GM12891 (cell line): ENCODE results near the gene SH3BGRL2.
"Not testable (repeated sequence)": the region's sequence is repeated elsewhere in the genome, so short reads cannot be mapped to it uniquely, and the experiment has no call there.

ENCODE experiments used
- DNase-seq: peaks from one replicate; pipeline ENCODE4 v3.0.0; 2011; ENCODE audit warnings: low spot score; ENCODE audit not compliant: insufficient read length
- FAIRE-seq: peaks from 2 replicates; lab custom pipeline; 2011; peaks lifted over from hg19 to GRCh38; lab: Jason Lieb, UNC
- PAX5 ChIP-seq: IDR thresholded peaks from 2 replicates; pipeline ENCODE4 v1.6.1; 2011; ENCODE audit warnings: low read length, moderate library complexity, mild to moderate bottlenecking; ENCODE audit not compliant: insufficient read depth, severe bottlenecking
- POLR2A ChIP-seq: IDR thresholded peaks from 2 replicates; pipeline ENCODE4 v1.6.1; 2011; ENCODE audit warnings: low read depth, low read length, control low read depth
- POLR2AphosphoS5 ChIP-seq: IDR thresholded peaks from 2 replicates; pipeline ENCODE4 v1.6.1; 2011; ENCODE audit warnings: low read depth, low read length, control low read depth
- POU2F2 ChIP-seq: IDR thresholded peaks from 2 replicates; pipeline ENCODE4 v1.6.1; 2011; ENCODE audit warnings: low read depth, mild to moderate bottlenecking, control low read depth, low read length, moderate library complexity
- SPI1 ChIP-seq: IDR thresholded peaks from 2 replicates; pipeline ENCODE4 v1.6.1; 2011; ENCODE audit warnings: low read depth, low read length, control low read depth
- TAF1 ChIP-seq: IDR thresholded peaks from 2 replicates; pipeline ENCODE4 v1.6.1; 2011; ENCODE audit warnings: low read depth, low read length, control low read depth

The SH3BGRL2 gene

DNA sequence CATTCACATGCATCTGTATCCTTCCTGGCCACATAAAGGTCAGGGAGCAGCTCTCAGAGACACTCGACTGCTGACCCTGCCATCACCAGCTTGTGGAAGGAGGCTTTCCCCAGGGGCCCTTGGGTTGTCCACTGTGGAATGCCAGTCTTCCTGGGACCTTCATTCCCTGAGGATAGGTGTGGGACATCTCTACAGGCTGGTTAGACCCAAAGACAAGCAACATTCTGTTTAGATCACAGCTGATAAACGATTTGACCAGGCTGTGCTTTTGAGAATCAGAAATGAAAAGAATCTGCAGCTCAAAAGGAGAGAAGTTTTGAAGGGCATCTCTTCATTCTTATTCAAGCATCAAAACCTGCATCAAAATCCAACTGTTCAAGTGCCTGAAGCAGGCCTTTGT lies 18.2 kb upstream of the SH3BGRL2 start:
- TF ChIP-seq POLR2A (no peak), POLR2AphosphoS5 (no peak), POU2F2 (no peak), SPI1 (no peak), TAF1 (no peak), PAX5 (no peak)
- FAIRE-seq (no peak), DNase-seq (no peak)

DNA sequence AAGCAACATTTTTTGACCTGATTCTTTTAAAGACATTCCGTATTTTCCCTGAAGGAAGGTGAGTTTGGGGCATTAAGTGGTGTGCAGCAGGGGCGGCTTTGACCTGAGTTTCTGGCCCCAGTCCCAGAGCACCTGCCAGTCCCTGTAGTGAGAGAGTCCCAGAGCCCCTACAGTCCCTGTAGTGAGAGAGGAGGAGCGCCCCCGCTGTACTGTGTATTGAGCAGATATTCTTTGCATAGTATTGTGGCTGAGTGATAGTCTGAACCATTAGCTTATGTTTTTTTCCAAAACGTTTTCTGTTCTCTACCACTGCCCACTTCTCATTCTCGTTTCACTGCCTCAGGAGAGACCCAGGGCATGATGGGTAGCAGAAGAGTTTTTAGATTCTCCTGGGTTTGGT lies 17.2 kb upstream of the SH3BGRL2 start:
- FAIRE-seq (no peak), DNase-seq (no peak)
- TF ChIP-seq POU2F2 (no peak), PAX5 (no peak), POLR2AphosphoS5 (no peak), POLR2A (no peak), TAF1 (no peak), SPI1 (no peak)

DNA sequence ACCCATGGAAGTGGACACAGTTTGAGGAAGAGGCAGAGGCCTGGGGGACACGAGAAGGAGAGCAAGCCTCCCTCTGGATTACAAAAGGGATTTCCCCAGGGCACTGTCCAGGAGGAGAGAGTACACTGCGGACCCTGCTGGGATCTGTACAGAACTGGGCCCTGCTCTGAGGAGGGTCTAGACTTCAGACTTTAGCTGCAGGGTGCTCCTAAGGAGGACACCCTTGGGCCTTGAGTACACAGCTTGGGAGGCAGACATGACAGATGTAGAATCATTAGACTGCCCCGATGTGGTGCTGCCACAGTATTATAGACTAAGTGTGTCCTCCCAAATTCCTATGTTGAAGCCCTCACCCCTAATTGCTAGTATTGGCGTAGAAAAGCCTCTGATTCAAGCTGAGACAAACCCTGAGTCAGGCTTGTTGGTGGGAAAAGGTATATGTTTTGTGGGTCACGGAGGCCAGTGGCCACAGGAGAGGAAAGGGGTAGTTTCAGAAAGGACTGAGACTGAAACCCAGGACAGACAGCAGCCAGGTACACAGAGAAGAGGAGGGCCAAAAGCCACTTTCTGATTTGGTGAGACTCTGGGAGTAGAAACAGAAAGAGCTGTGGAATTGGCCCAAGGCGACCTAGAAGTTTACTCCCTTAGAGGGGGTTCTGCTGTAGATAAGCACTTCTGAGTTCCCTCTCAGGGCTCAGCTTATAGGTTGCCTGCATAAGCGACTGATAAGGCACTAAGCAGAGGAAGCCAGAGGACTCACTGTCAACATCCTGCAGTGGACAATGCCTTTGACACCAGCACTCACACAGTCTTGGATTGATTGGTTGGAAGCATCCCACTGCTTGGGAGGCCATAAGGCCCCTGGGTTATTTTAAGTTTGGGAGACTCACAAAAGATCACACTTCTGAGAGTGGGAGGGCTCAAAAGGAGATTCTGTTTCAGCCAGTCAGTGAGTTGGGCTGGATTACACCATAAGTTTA lies 16.5 kb upstream of the SH3BGRL2 start:
- no peak for DNase-seq
- TF ChIP-seq POLR2A (no peak), SPI1 (no peak), TAF1 (no peak), PAX5 (no peak), POLR2AphosphoS5 (no peak), POU2F2 (no peak)

DNA sequence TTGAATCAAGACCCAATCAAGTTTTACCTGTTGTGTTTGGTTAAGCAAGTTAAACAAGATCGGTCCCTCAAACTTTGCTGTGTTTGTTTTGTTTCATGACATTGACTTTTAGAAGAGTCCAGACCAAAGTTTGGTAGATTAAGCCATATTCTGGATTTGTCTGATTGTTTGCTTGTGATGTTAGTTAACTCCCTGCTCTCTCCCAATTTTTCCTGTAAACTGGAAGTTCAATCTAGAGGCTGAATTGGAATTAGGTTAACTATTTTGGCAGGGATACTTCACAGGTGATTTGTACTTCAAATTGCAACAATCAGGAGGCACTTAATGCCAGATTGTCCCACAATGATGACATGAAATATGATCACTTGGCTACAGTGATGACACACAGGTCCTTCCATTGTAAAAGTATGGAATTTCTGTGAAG lies 13.6 kb upstream of the SH3BGRL2 start:
- no peak for TF ChIP-seq POU2F2
- no peak for TF ChIP-seq SPI1
- TF ChIP-seq TAF1 = no peak
- TF ChIP-seq POLR2A = no peak
- no peak for TF ChIP-seq PAX5
- TF ChIP-seq POLR2AphosphoS5 = no peak
- FAIRE-seq (no peak), DNase-seq (no peak)

More for the DNA sequence above, 16.5 kb upstream of the SH3BGRL2 start:
- FAIRE-seq = no peak

DNA sequence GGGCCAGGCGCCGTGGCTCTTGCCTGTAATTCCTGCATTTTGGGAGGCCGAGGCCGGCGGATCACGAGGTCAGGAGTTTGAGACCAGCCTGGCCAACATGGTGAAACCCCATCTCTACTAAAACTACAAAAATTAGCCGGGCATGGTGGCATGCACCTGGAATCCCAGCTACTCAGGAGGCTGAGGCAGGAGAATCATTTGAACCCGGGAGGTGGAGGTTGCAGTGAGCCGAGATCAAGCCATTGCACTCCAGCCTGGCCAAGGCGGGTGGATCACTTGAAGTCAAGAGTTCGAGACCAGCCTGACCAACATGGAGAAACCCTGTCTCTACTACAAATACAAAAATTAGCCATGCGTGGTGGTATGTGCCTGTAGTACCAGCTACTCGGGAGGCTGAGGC lies 12.7 kb upstream of the SH3BGRL2 start:
- FAIRE-seq, DNase-seq: not testable (repeated sequence)

DNA sequence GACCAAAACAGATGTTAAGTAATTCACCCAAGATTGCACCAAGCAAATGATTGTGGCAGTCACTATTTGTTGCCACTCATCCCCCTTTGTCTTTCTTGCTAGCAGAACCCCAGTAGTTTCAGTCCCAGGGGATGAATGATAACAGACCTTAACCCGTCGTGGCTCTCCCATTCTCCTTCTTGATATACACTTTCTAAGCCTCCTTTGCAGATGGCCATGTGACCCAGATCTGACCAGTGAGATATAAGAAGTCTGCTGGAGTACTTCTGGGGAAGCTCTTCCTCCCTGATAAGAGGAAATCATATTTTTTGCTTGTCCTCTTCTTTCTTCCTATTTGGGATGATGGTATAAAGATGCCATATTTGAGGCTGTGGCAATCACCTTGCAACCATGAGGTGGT lies 9.6 kb upstream of the SH3BGRL2 start:
- no peak for TF ChIP-seq POU2F2
- TF ChIP-seq POLR2A = no peak
- TF ChIP-seq SPI1 = no peak
- TF ChIP-seq PAX5 = no peak
- no peak for TF ChIP-seq TAF1
- no peak for TF ChIP-seq POLR2AphosphoS5
- no peak for FAIRE-seq
- no peak for DNase-seq

DNA sequence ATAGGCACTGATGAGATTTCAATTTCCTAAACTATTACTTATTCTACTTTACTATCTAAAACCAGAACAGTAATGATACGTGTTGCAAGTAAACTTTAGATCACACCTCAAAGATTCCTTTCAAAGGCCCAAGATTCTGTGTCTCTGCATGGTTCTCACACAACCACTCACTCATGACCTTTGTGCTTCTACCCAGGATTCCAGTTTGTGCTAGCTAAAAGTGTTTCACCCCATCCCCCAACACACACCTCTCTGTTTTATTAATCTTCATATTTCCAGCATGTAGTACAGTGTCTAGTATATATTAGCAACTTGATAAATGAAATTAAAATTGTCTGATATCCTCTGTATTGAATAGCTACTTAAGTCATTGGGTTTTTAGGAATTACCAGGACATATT lies 8.8 kb upstream of the SH3BGRL2 start:
- TF ChIP-seq POLR2AphosphoS5 (no peak), POU2F2 (no peak), SPI1 (no peak), PAX5 (no peak), TAF1 (no peak), POLR2A (no peak)
- no peak for DNase-seq
- no peak for FAIRE-seq

DNA sequence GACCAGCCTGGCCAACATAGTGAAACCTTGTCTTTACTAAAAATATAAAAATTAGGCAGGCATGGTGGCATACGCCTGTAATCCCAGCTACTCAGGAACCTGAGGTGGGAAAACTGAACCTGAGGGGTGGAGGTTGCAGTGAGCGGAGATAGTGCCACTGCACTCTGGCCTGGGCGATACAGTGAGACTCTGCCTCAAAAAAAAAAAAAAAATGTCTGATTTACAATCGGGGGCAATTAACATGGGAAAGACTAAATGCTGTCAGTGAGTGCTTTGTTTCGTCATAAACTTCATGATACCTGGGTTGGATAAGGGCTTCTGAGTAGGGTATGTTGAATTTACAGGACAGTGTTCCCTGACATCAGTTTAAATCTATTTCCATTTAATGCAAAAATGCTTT lies 8.0 kb upstream of the SH3BGRL2 start:
- no peak for TF ChIP-seq POU2F2
- no peak for TF ChIP-seq PAX5
- DNase-seq = no peak
- no peak for FAIRE-seq

DNA sequence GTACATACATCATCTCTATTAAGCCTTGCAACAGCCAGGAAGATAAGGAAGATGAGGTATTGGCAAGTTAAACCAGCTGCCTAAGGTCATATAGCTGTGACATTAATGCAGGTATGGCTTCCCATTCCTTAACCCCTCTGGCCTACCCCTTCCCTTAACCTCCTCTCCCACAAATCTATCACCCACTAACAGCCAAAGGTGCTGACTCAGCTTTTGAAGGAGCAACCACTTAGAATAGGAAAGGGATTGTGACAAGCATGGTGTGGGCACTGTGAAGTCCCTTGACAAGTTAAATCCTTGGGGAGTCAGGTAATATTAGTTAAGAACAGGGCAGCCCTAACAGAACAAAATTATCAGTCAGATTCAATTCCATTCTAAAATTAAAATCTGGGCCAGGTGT lies 5.4 kb upstream of the SH3BGRL2 start:
- FAIRE-seq (no peak), DNase-seq (no peak)
- TF ChIP-seq SPI1 (no peak), TAF1 (no peak)

DNA sequence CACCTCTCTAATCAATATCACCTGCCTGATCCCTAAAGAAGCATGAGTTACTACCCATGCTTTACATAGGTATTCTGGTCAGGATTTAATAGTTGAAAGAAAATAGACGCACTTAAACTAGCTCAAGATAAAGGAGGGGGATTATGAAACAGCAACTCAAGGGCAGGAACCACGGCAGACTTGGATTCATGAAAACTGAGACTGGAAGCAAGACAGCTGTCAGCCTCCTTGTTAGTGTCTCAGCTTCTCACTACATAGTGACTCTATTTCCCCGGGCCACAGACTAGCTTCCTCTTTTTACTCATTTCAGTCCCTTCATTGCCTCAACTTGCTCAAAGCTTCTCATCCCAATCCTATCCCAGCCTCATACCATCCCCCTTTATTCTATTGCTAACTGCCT lies 4.3 kb upstream of the SH3BGRL2 start:
- TF ChIP-seq SPI1 (no peak), POLR2AphosphoS5 (no peak), POU2F2 (no peak), TAF1 (no peak), PAX5 (no peak), POLR2A (no peak)
- no peak for FAIRE-seq

DNA sequence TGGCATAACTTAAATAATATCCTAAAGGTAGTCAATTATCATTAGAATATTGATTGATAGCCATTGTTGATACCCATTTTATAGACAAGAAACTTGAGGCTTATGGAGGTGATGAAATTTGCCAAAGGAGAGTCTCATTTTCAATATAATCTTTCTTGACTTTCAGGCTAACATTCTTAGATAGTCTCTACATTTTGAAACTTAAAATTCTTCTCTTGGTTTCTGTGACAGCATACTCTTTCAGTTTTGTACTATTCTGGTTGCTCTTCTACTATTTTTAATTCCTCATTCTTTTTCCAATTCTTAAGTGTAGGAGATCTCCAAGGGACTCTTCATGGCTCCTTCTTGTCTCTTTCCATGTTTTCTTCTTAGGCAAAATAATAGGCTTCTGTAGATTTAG lies 3.7 kb upstream of the SH3BGRL2 start:
- DNase-seq (no peak), FAIRE-seq (no peak)

More for the DNA sequence above, 4.3 kb upstream of the SH3BGRL2 start:
- no peak for DNase-seq

More for the DNA sequence above, 3.7 kb upstream of the SH3BGRL2 start:
- TF ChIP-seq POLR2AphosphoS5 (no peak), POLR2A (no peak), POU2F2 (no peak), TAF1 (no peak)
